SK-N-SH treated with all-trans-retinoic acid at 6 μM for 48 hours (cell line): ENCODE results near the gene ASTN2.

Experiments used
- ISL1 ChIP-seq: fragments of 250-450 bp; sonication (Bioruptor Pico); IDR thresholded peaks from 2 replicates; pipeline ENCODE4 v2.1.2; 2022; ENCODE audit warnings: mild to moderate bottlenecking, moderate library complexity
- TOX ChIP-seq: fragments of 250-450 bp; sonication (Bioruptor Pico); IDR thresholded peaks from 2 replicates; pipeline ENCODE4 v1.8.0; 2021; ENCODE audit warnings: mild to moderate bottlenecking, moderate library complexity, borderline replicate concordance
- ZC3H10 ChIP-seq: fragments of 250-450 bp; sonication (Bioruptor Pico); IDR thresholded peaks from 2 replicates; pipeline ENCODE4 v1.5.1; 2021; ENCODE audit warnings: mild to moderate bottlenecking, moderate library complexity
- ZNF70 ChIP-seq: fragments of 450-650 bp; formaldehyde crosslinking; IDR thresholded peaks from 2 replicates; pipeline ENCODE4 v1.5.0; 2020; ENCODE audit warnings: mild to moderate bottlenecking, moderate library complexity
- ZNF8 ChIP-seq: fragments of 450-650 bp; formaldehyde crosslinking; IDR thresholded peaks from 2 replicates; pipeline ENCODE4 v1.5.0; 2020; ENCODE audit warnings: mild to moderate bottlenecking, moderate library complexity

GRCh38 chr9:116697362-116697761 lies 717.5 kb downstream of the ASTN2 start:
- TF ChIP-seq ZNF70 (no peak), ISL1 (no peak), ZC3H10 (CRISPR knock-in tag) (no peak), TOX (CRISPR knock-in tag) (no peak), ZNF8 (CRISPR knock-in tag) (no peak)
